ENCODE results near the gene CFAP74.

The CFAP74 gene

DNA sequence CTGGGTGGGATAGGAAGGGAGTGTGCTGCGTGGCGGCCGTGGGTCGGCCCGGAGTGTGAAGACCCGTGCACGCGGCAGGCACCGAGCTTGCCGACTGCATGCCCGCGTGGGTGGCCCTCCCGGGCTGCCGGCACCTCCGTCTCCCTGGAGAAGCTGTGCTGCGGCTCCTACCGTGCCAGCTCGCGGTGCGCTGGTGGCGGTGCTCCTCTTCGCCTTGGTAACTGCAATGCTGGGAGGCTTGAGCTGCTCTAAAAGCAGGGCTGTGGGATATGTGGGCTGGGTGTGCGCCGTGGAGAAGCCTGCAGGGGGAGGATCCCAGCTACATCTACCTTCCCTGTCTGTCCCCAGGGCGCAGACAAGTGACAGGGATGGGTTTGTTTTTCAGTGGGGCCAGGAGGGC, 18.0 kb upstream of the CFAP74 start:
- no peak for DNase-seq (ENCODE audit: low read depth in 1 of 2, low spot score in 1 of 2)

DNA sequence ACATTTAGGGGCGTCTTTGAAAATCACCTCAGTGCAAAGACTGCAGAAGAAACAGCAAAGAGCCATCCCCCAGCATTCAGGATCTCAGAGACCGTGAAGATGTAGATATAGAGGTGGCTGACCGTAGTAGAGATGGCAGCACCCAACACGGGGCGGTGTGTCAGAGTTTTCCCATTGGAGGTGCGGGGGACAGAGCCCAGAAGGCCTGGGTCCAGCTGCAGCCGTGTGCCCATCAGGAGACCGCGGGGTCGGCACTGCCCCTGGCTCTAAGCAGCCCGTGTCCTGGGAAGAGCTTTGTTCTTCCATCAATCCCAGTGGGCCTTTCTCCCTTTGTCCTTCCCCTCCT, 16.7 kb upstream of the CFAP74 start:
- no peak for DNase-seq (ENCODE audit: low read depth in 1 of 2, low spot score in 1 of 2)

DNA sequence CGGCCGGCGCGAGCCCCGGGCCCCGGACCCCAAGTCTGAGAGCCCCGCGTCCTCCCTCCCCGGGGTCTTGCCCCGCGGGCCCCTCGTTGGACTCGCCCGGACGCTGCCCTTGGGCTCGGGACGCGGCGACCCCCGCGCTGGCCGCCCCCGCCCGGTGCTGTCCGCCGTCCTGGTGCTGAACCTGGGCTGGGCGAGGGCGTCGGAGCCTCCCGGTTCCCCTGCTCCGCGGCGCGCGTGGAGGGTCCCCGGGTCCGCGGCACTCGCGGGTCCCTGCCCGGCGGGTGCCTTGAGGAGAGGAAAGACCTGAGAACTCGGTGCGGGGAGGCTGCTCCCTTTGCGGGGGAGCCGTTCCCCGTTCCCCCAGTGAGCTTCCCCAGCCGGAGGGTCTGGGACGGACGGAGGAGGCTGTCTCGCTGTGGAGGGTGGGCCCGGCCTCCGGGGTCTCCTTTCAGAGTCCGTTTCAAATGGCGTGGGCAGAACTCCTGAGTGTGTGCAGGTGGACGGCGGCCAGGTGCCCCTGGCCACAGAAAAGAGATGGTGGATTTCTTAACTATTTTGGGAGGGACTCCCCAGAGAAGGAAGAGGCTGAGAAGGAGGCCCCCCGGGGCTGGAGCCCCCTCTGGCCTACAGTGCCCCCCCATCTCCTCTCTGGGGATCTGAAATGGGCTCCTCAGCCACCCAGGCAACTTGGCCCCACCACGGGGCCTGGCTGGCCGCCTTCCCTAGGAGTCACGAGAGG, 16.2 kb upstream of the CFAP74 start:
- DNase-seq (ENCODE audit: low read depth in 1 of 2, low spot score in 1 of 2) = no peak

DNA sequence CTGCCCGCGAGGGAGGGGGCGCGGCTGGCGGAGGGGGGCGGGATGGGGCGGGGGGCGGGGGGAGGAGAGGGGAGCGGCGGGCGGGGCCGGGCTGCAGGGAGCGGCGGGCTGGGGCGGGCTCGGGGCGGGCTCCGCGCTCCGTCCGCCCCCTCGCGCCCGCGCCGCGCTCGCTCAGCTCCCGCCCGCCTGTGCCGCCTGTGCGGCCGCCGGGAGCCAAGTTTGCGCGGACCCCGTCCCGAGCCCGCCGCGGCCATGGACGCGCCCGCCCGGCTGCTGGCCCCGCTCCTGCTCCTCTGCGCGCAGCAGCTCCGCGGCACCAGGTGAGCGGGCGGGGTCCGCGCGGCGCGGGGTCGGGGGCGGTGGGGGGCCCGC, 15.6 kb upstream of the CFAP74 start, which contains the start of gene GABRD:
Gene GABRD, plus strand, starts transcription at position 174 of the 372 bp plus-strand sequence. Its CDS starts 79 bp downstream, at position 253.
- DNase-seq (ENCODE audit: low read depth in 1 of 2, low spot score in 1 of 2) = no peak

DNA sequence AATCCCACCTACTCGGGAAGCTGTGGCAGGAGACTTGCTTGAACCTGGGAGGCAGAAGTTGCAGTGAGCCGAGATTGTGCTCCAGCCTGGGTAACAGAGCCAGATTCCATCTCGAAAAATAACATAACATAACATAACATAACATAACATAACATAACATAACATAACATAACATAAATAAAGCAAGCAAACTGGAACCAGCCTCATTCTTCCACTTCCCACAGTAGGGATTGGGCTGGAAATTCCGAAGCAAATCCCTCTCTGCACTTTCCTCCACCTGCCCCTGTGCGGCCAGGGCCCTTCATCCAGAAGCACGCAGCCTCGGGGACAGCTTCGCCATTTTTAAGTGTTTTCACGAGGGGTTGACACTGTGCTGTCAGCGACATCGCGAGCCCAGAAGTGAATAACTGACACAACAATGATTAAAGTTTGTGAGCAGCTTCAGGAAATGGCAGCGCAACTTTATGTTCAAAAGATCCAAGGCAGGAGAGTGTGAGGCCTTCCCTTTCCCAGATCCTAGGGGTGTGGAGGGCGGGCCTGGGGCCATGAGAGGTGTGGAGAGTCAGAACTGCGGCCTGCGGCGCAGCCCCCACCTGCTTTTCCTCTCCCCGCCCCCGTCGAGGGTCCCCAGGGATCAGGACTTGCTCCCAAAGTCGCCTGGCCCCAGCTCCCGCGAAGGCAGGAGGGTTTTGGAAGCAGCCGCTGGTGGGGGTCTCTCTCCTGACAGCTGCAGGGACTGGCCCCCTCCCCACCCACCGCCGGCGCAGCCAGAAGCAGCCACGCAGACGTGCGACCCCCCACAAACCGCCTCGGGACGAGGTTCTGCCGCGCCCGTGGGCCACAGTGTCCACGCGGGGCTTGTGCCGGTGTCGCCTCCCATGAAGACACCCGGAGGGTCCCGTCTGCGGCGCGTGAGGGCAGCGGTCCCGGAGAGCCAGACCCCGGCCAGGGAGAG, 14.9 kb upstream of the CFAP74 start:
- DNase-seq (ENCODE audit: low read depth in 1 of 2, low spot score in 1 of 2) = no peak

DNA sequence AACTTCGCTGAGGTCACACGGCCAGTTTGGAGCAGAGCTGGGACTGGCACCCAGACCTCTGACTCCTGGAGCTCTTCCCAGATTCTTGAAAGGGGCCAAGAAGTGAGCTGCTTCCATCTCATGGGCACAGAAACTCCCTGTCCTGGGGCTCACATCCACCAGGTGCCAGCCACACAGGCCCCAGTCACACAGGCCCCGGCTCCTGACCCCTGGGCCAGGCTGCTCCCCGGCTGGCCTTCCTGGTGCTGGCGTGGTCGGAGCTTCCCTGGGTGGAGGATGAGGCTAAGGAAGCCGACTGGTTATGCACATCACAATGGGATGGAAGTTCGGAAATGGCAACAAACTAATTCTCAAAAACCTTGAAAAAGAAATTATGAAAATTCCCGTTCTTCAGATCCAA, 12.5 kb upstream of the CFAP74 start:
- DNase-seq (ENCODE audit: low read depth in 1 of 2, low spot score in 1 of 2) = no peak

DNA sequence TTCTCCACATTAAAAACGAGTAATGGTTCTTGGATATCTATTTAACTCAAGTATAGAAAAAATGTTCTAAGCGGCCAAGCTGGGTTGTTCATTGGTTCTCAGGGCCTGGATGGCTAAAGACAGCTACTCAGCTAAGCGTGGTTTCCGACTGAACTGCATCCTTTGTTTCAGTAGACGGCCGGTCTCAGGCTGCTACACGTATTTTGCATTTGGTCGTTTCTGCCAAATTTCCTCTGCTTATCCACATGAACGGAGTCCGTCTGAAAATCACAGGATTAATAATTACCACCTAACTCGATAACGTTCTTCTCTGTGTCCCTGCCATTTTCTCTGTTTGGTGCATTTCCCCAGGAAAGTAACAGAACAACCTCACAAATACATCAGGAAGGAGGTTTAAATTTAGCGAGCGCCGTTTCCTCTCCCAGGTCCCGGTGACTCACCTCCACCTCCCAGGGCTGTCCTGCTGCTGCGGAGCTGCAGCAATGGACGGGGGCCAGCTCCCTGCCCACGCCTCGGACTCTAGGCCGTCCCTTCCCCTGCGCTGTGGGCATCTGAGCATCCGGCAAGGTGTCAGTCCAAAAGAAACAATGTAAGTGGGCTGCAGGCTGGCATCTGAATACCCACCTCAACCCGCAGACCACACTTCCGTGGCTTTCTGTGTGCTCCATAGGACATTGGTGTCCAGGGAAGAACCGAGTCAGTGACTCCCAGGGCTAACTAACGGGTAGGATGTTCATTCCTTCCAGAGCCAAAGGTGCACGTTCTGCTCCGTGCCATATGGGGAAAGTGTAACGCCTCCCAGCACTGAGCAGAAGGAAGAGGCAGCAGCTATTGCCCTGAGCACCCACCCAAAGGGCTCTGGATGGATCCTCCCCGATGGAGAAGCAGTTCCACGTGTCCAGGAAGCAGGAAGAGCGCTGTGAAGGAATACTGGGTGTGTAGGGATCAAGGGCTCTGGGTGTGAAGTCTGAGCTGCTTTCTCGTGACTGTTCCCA, 11.5 kb upstream of the CFAP74 start:
- DNase-seq (ENCODE audit: low read depth in 1 of 2, low spot score in 1 of 2) = no peak

DNA sequence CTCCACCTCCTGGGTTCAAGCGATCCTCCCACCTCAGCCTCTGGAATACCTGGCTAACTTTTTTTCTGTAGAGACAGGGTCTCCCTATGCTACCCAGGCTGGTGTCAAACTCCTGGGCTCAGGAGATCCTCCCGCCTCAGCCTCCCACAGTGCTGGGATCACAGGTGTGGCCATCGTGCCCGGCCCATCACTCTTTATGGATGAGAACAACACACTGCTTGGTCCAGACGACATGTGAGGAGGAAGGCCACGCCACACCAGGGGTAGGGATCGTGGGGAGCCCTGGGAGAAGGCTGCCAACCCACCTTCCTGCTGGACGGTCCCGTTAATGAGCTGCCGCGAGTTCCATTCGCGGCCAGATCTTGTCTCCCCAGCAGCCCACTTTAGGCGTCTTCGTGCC, 10.6 kb upstream of the CFAP74 start:
- DNase-seq (ENCODE audit: low read depth in 1 of 2, low spot score in 1 of 2) = no peak

DNA sequence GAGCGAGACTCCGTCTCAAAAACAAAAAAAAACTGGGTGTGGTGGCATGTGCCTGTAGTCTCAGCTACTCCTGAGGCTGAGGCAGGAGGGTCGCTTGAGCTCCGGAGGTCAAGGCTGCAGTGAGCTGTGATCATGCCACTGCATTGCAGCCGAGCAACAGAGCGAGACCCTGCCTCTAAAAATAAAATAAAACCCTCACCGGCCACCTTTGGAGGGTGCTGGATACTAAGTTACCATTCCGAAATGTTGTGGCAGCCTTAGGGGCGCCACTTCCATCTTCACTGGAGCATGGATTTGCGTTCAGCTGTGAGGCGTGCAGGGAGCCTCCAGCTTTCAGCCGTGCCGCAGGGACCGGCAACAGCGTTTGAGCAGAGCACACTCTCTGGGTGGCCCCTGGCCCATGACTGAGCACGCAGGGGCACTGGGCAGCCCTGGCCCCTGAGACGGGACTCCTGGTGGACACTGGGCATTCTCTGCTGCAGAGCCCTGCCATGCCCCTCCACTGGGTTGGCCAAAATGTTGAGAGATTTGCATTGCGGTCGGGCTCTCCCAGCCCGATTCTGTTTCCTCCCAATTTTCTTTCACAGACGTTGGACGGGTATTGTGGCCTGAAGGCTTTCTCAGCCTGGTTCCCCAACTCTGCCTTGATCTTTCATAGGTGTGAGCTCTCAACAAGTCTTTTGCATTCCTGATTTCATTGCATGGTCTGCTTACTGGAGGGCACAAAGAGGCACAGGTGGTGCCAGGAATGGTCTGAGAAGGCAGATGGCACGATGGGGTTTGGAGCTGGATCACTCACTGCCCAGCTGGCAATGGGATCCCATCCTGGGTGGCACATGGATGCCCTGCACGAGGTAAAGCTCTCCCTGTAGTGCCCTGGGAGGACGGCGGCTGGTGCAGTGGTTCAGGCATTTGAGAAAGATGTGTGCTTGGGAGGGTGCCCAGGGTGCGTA, 5.8 kb upstream of the CFAP74 start:
- no peak for DNase-seq (ENCODE audit: low read depth in 1 of 2, low spot score in 1 of 2)

DNA sequence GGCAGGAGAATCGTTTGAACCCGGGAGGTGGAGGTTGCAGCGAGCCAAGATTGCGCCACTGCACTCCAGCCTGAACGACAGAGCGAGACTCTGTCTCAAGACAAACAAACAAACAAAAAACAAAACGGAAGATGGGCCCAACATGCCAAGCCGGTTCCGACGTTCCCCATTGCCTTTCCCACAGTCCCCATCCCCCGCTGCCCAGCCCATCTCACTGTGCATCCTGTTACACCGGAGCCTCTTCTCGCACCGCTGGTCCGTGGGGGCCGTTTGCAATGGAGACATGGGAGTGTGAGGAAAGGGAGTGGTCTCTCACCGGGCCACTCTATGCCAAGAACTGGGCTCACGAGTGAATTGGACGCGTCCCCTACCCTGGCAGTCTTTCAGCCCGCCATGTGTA, 1.3 kb upstream of the CFAP74 start:
- no peak for DNase-seq (ENCODE audit: low read depth in 1 of 2, low spot score in 1 of 2)

DNA sequence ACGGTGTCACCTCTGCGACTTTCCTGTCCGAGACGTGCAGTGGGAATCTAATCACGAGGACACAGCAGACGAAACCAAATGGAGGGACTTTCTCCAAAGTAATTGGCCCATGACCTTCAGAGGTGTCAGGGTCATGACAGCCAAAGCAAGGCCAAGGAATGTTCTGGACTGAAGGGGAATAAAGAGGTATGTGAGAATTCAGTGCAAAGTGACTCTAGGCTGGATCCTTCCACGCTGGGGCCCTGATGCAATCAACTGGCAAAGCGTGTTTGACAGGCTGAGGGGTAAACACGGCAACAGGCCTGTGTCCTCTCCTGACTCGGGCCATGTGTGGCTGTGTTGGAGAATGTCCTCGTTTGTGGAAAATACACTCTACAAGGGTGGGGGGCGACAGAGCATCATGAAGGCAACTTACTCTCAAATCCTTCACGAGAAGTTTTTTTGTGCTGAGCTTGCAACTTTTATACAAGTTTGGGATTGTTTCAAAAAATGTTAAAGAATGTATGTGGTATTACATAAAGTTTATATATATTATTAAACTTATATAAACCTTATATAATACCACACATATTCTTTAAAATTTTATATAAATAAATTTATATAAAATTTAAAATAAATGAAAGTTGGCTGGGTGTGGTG, 1.7 kb downstream of the CFAP74 start:
- DNase-seq (ENCODE audit: low read depth in 1 of 2, low spot score in 1 of 2) = no peak

DNA sequence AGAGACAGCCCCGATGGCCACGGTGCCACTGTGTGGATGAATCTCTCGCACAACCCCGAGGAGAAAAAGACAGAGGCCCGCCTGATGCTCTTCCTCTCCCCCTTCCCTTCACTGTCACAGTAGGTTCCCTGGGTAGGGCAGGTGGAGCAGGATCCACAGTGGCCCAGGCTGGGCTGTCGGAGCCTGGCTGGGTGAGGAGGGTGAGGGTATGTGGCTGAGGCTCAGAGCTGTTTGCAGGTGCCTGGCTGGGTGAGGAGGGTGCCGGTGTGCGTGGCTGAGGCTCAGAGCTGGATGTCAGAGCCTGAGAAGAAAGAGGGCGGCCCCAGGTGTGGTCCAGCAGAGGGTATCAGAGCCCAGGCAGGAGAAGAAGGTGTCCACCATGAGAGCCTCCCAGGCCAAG, 2.7 kb downstream of the CFAP74 start:
- no peak for DNase-seq (ENCODE audit: low read depth in 1 of 2, low spot score in 1 of 2)

DNA sequence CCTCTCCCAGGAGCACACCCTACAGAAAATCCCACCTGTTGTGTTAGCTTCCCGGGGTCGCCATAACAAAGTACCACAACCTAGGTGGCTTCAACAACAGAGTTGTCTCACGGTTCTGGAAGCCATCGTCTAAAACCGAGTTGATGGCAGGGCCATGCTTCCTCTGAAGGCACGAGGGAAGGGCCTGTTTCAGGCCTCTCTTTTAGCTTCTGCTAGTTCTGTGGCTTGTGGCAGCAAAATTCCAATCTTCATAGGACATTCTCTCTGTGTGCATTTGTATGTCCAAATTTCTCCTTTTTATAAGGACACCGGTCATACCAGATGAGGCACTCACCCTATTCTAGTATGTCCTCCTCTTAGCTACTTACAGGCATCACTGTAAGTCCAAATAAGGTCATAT, 3.2 kb downstream of the CFAP74 start:
- DNase-seq (ENCODE audit: low read depth in 1 of 2, low spot score in 1 of 2) = no peak

DNA sequence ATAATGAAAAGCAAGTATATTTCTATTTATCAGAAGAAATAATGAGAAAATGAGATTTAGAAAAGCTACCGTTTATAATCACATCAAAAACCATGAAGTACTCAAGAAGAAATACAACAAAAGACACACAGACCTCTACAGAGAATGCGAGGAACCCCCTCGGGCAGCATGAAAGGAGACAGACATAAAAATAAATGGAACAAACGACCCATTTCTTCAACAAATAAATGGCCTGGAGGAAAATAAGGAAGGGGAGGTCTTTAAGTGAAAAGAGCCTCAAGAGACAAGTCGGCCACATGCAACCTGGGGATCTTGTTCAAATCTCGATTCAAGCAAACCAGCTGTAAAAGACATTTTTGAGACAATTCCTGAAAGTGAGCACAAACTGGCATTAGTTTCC, 6.0 kb downstream of the CFAP74 start:
- no peak for DNase-seq (ENCODE audit: low read depth in 1 of 2, low spot score in 1 of 2)

DNA sequence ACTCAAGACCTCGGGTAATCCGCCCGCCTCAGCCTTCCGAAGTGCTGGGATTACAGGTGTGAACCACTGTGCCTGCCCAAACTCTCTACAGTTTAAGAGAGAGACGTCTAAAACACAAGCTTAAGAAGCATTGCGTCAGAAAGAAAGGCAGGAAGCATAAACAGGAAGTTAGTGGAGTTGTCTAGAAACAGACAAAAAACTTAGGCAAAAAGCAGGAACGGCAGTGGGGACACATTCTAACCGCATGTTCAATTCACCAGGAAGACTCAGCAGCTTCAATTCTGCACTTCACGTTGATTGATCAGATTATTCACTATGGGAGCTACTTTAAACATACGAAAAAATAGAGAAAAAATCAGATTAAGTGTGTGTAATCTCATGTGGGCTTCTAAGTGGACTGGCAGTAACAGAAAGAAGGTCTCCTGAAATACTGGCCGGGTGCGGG, 7.4 kb downstream of the CFAP74 start:
- no peak for DNase-seq (ENCODE audit: low read depth in 1 of 2, low spot score in 1 of 2)

DNA sequence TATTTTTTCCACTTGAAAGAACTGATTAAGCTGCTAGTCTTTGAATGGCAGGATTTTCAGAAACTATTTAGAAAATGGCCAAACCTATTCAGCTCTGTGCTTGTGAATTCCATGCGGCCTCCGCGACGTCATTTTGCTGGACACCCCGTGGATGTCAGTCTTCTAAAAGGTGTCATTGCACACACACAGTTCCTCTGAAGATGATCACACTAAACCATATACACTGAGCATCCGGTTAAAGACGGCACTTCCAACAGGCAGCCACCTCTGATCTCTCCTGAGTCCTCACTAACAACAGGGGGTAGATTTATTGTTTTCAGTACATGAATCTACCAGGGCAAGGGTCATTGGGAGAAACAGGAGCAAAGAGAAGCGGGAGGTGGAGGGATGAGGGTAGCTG, 9.1 kb downstream of the CFAP74 start:
- no peak for DNase-seq (ENCODE audit: low read depth in 1 of 2, low spot score in 1 of 2)

DNA sequence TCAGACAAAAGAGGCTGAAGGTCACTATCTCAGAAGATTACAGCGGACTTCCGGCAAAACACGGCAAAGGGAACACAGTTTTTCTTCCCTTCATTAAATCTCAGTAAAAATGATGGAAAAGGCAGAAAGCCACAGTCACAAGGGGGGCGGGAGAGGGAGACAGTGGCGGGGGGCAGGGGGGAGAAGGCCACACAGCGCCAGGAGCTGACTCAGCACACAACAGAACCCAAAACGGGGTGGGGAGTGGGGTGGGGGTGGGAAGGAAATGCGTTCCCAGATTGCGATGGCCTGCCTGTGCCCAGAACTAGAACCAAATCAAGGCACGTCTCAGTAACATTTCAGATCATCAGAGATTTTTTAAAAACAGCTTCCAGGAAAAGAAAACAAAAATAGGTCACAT, 13.4 kb downstream of the CFAP74 start:
- DNase-seq (ENCODE audit: low read depth in 1 of 2, low spot score in 1 of 2) = no peak

DNA sequence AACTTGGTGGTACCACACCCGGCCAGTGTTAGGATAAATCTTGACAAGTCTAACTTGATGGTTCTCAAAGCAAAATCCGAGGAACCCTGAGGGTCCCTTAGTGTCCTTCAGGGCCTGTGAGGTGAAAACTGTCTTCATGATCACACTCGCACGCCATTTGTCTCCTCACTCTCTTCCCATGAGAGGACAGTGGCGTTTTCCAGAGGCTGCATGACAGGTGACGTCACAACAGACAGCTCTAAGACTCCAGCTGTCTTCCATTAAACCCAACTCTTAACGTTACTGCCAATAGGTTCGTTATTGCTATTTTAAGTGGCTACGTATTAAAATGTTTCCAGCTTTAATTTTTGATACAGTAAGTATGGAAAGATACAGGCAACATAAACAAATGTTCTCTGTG, 13.8 kb downstream of the CFAP74 start:
- no peak for DNase-seq (ENCODE audit: low read depth in 1 of 2, low spot score in 1 of 2)

DNA sequence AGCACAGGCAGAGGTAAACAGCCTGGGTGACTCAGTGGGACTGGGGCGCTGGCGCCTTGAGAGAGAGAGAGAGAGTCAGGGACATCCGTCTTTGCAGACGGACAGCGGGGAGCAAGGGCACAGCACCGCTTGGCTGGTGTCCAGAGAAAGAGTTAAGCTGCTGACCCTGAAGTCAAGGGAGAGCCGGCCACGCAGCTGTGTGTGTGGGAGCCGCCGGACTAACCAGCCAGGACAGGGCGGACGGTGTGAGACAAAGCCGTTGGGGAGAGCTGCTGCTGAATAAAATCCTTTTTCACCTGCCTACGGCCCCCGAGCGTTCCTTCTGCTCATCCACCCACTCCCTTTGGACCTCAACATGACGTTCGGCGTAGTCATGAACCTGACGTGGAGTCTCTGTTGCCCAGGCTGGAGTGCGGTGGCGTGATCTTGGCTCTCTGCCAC, 14.5 kb downstream of the CFAP74 start:
- no peak for DNase-seq (ENCODE audit: low read depth in 1 of 2, low spot score in 1 of 2)
